Astrocyte of the spinal cord (primary cell): ENCODE measurements around the gene TCOF1.

ENCODE experiments used
- DNase-seq: peaks from one replicate; pipeline ENCODE4 v3.0.0; 2011; ENCODE audit warnings: low read depth, low spot score
- H3K4me3 ChIP-seq: 2 replicates; pipeline ENCODE4 v1.5.1; 2011; ENCODE audit warnings: low read depth, mild to moderate bottlenecking, low read length, moderate library complexity
- CTCF ChIP-seq: IDR thresholded peaks from 2 replicates; pipeline ENCODE4 v1.5.1; 2012; ENCODE audit warnings: low read depth, mild to moderate bottlenecking, low read length, inconsistent platforms
- in situ Hi-C: cut with HindIII; loops from 2 replicates; pipeline ENCODE4 v1.10.0; 2017; ENCODE audit warnings: low sequenced_read_pairs

Gene TCOF1

GRCh38 chr5:150323092-150323491, 34.4 kb upstream of the TCOF1 start:
- TF ChIP-seq CTCF, result no peak
- DNase-seq, result no peak
- in situ Hi-C loops, result no loop called here
- H3K4me3 ChIP-seq, result no peak overlapping the region

GRCh38 chr5:150323819-150324218, 33.7 kb upstream of the TCOF1 start:
- H3K4me3 ChIP-seq, result no peak overlapping the region
- no peak for DNase-seq
- in situ Hi-C loops, result no loop called here
- TF ChIP-seq CTCF, result no peak

- no peak for DNase-seq
- in situ Hi-C loops, result no loop called here
- TF ChIP-seq CTCF, result no peak
- no peak overlapping the region for H3K4me3 ChIP-seq
These were observed 32.1 kb upstream of the TCOF1 start for GRCh38 chr5:150325426-150325825.

GRCh38 chr5:150326707-150327106, 30.8 kb upstream of the TCOF1 start:
- in situ Hi-C loops, result no loop called here
- no peak for TF ChIP-seq CTCF
- DNase-seq, result no peak
- no peak overlapping the region for H3K4me3 ChIP-seq

GRCh38 chr5:150327139-150327538, 30.4 kb upstream of the TCOF1 start:
- no peak for DNase-seq
- no peak for TF ChIP-seq CTCF
- H3K4me3 ChIP-seq, result no peak overlapping the region
- in situ Hi-C loops, result no loop called here

- in situ Hi-C loops, result no loop called here
These were observed 29.0 kb upstream of the TCOF1 start for GRCh38 chr5:150328515-150328914.

More at GRCh38 chr5:150328515-150328914, 29.0 kb upstream of the TCOF1 start:
- no peak for TF ChIP-seq CTCF
- no peak overlapping the region for H3K4me3 ChIP-seq
- no peak for DNase-seq
